Measurements from ENCODE around the gene OPTC.
"Not testable (repeated sequence)": the region's sequence is repeated elsewhere in the genome, so short reads cannot be mapped to it uniquely, and the experiment has no call there.

Gene OPTC

DNA sequence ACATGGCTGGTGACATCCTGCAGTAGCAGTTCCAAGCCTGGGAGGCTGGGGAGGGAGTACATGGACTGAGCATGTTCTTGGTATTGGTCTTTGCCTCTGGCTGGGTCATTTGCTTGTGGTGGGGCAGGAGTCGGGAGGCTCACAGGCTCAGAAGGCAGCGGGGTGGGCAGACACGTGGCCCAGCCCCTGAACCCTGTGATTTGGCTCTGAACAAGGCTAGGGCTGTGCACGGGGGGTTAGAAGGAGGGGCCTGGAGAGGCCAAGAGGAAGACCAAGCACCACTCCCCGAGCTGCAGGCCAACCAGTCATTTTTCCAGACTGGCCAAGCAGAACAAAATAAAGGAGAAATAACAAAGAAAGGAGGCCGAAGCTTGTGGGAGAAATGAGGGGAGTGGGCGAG, 28.0 kb upstream of the OPTC start:
- no peak for DNase-seq

DNA sequence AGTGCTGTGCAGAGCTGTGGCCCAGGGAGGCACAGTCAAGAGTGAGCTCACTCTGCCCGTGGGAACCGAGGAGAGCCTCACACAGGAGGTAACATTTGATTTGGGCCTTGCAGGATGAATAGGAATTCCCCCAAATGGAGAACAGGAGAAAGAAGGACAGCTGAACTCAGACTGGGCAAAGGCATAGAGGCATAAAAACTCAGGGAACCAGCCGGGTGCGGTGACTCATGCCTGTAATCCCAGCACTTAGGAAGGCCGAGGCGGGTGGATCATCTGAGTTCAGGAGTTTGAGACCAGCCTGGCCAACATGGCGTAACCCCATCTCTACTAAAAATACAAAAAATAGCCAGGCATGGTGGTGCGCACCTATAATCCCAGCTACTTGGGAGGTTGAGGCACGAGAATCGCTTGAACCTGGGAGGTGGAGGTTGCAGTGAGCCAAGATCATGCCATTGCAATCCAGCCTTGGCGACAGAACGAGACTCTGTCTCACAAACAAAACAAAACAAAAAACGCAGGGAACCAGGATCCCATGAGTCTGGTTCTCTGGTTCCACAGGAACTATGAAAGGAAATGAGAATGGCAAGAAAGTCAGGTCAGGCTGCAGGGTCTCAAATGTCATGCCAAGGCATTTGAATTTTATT, 26.9 kb upstream of the OPTC start:
- DNase-seq = not testable (repeated sequence)

DNA sequence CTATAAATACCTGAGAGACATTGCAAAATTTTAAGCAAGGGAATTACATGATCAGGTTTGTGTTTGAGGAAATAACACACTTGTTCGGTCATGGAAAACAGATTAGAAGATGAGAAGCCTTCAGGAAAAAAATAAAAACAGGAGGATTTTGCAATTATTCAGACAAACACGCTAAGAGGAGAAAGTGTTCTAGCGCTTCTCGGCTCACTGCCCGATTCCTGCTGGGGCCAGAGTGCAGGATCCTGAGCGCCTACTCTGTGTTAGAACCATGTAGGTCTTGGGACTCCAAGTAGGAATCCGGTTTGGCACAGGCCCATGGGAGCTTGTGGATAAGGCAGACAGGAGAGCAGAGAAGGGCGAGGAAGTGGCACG, 26.4 kb upstream of the OPTC start:
- no peak for DNase-seq

DNA sequence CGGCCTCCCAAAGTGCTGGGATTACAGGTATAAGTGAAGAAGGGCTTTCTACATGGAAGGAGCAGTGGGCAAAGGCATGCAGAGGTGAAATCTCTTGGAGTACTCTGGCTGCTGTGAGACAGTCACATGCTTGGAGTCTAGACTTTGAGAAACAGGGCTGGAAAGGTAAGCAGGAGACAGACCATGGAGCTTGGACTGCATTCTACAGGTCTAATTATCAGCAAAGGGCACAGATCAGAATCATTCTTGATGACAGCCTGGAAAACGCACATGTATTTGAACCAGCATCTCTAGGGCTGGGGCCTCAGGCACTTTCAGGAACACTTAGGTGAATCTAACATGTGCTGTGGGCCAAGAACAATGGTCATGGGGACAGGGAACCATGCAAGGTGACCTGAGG, 25.6 kb upstream of the OPTC start:
- DNase-seq = no peak

DNA sequence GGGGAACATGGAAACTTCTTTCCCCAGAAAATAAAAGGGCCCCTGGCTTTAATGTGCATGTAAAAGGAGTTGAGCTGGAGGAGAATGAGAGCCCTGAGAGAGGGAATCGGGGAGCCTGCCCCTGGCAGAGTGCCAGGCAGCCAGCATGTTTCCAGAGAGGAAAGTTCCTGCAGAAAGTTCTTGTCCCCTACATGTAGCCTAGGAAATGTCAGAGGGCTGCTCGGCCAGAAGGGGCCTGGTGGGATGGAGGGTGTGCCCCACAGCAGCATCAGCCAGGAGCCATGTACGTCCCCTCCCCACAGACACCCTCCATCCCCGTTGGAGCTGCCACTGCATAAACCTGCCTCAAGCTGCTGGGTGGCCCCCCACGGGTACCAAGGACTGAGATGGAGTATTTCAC, 23.7 kb upstream of the OPTC start:
- DNase-seq = no peak

DNA sequence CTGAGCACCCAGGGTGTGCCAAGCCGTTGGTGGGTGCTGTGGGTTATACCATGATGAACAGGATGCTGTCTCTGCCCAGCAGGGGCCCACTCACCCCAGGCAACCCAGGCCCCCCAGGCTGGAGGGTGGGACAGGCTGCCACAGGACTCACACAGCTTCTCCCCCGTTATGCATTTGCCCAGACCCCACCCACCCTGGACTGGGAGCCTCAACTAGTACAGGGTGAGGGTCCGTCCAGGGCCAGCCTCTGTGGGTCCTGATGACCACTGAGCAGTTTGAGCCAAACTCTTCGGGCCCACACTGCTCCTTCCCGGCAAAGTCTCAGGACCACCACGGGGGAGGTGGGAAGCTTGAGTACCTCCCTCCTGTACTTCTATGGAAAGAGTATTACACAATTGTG, 22.1 kb upstream of the OPTC start:
- DNase-seq = no peak

DNA sequence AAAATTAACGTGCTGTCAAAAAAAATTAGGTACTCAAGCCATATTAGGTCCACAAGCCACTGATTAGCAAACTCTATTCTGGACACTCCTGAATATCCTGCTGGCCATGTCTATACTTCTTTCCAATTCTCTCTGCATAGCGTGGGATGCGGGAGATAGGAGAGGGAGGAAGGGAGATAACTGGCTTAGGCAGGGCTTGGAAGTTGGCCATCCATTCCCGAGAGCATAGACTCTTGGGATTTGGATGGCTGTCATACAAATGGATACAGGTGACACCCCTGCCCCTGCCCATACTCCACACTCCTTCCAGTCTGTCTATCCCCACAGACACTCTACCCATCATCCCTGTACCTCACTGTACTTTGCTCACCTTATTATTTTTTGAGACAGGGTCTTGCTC, 20.7 kb upstream of the OPTC start:
- no peak for DNase-seq

DNA sequence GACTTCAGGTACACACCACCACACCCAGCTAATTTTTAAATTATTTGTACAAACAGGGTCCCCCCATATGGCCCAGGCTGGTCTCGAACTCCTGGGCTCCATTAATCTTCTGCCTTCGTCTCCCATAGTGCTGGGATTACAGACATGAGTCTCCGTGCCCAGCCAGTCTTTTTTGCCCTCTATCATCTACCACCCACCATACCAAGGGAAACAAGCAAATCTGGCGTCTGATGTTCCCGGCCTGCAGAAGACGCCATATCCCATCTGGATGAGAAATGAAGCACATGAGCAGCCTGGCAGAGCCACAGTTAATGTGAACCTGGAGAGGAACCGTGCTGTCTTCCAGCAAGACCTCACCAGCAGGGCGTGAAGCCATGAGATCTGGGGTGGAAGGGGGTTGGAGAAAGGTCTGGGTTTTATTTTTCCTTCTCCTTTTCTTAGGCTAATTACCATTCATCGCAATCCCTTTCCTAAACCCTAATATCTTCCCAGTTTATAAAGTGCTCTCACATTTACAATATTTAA, 20.1 kb upstream of the OPTC start:
- no peak for DNase-seq

DNA sequence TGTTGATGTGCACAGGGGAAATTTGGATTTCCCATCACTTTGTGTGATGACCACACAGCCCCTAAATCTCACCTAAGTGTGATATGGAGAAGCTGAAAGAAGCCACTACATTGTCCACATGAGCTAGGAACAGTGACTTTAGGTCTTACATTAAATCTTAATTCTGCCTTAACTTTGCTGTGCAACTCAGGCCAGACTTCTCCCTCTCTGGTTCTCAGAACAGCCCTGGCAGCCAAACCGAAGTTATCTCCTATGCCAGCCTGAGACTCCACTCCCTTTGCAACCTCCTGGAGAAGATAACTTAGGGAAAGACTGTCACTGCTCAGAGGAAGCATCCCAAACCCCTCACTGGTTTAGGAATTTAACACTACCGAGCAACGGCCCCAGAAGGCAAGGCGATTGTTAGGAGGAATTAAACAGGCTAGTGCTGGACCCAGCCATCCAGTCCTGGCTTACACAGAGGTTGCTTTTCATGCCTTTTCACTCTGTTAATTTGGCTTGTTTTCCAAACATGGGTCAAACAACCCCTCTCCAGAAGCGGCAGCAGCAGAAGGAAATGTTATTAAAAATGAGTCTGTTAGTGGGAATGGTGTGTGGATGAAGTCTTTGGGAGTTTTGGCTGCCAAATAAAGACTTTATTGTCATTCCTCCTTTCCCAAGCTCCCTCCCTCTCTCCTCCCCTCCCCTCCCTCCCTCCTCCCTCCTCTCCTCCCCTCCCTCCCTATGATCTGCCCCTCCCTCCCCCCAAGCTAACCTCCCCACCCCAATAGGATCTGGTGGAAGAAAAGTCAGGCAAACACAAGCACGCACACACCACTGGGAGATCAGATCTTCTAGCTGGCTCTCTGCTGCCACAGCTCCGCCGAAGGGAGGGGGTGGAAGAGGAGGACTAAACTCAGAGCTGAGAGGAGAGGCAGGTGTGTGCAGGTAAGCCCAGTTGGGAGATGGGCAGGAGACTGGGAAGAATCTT, 18.7 kb upstream of the OPTC start, which contains the start of gene PRELP:
PRELP (plus strand) TSS at position 795 of the 970 bp plus-strand sequence. CDS start 7,379 bp downstream, outside the sequence.
- DNase-seq = no peak

DNA sequence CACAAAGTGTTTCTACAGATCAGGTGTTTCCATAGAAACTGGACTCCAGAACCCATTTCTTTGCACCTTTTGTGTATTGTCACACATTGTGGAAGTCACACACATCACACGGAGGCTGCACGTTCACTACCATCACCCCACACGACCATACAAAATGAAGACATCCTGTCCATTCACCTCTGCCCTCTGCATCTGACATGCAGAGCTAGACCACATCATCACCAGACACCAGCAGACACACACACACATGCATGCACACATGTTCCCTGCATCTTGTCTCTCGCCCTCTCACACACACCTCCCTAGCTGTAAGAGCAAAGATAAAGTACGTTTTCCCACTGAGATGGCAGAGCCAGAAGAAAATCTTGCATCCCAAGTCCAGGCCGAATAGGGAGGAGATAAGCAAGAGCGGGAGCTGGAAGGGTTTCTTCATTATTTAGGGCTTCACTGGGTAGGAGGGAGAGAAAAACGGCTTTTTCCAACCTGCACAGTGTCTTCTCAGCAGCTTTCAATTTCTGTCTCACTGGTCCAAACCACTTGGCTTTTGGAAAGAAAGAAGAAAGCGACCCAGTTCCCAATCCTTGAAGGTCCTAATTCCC, 17.6 kb upstream of the OPTC start:
- DNase-seq = no peak

DNA sequence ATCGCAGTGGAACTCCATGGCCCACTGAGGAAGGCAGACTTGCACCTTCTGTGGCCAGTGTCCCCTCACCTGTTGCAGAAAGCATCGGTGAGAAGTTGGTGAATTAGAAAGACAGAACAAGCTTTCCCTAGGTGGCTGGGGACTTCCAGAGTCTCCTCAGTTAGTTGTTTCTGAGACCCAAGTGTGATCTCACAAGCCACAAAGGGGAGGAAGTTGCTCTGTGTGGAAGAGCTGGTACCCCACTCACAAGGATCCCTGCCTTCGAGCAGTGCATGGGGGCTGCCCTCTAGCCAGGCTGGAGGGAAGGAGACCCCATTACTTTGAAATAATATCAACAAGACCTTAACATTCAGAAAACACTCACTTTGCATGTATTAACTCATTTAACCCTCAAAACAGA, 16.2 kb upstream of the OPTC start:
- no peak for DNase-seq

DNA sequence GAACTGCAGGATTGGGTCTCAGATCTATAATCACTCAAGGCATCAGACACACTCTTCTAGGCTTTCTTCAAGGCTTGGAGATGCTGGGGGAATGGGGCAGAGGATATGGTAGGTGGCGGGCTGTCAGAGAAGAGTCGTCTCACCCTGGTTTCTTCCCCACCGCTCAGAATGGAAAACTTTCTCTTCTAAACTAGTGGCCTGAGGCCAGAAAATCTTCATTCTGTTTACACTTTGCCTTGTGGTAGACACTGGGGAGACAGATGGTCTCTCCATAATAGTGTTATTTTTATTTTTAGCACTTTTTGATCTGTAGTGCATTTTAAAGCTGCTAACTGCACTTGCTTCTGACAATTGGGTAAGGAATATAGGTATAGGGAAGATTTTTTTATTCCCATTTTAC, 15.7 kb upstream of the OPTC start:
- no peak for DNase-seq

DNA sequence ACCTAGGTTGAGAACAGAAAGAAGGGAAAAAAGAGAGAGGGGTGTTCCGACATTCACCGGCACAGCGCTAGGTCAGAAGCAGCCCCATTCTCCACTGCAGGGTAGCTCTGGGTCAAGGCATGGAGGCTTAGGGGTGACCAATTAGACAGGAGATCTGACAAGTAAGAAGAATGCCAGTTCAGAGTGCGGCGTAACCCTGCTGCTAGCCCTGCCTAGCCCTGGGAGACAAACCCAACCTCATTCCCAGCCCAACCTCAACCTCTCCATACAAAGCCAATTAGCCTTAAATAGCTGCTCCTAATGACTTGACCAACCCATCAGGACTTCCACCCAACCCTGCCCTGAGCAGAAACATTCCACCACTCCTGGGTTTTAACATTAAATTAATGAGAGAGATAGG, 15.0 kb upstream of the OPTC start:
- no peak for DNase-seq

DNA sequence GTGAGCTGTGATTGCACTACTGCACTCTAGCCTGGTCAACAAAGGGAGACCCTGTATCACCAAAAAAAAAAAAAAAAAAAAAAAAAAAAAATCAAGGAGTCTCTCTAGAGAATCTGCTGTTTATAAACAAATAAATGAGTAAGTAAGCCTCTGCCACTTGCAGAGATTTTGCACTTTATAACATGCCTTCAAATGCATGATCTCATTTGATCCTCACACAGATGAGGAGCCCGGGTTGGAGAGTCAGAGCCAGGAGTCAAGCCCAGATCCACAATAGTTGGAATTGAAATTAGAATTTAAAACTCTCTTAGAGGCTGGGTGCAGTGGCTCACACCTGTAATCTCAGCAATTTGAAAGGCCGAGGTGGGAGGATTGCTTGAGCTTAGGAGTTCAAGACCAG, 14.3 kb upstream of the OPTC start:
- DNase-seq = no peak

DNA sequence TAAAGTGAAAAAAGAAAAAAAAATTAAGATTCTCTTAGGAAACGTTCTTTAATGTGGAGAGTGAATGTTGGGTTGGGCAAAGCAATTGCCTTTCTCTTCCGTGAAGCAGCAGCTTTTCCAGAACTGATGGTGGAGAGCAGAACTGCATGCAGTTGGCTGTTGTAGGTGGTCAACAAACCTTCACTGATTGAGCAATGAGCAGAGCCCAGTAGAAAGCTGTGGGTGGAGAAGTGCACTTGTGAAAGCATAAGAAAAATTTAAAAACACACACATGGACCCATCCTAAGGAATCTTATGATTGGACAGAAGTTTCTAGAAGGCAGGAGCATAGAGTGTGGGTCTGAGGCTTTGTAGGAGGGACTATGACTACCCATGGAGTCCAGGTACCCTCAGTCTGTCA, 13.9 kb upstream of the OPTC start:
- DNase-seq = no peak

DNA sequence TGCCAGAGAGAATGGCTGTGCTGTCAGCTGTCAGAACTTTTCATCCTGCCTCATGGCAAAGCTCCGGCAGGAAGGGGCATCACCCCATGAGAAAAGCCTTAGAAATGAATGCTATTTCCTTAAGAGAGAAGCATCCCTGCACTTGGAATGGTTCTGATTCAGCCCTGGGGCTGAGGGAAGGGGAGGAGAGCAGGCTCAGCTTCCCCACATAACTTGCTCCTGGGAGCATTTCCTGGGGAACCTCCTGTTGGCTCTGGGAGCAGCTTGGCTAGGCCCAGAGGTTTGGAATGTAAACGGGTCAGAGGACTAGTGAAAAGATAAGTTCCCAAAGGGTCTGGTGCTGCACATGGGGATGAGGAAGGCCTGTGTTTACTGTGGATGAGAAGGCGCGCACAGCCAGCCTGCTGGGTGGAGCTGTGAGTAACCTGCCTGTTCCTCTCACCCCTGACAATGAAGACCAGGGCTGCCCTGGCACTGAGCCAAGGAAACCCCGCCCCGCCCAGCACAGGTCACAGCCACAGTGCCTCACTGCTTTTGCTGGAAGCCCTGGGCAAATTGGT, 13.3 kb upstream of the OPTC start:
- peak in 2 of 4 experiments; percentile 4 to 27 for DNase-seq

DNA sequence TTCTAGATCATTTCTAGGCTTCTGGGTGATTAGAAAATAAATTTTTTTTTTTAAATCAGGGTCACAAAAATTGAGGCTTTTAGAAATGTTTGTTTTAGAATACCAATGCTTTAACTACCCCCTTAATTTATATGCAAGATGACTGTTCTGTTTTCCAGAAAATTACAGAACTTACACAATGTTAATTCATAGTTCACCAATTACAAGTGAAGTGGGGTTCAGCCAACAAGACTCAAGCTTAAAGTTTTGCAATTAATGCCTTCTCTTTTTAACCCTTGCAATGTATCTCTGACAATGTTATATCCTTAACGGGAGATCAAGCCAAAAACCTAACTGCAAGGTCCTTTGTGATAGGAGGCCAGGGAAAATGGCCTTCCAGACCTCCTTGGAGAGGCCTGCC, 12.8 kb upstream of the OPTC start:
- no peak for DNase-seq

DNA sequence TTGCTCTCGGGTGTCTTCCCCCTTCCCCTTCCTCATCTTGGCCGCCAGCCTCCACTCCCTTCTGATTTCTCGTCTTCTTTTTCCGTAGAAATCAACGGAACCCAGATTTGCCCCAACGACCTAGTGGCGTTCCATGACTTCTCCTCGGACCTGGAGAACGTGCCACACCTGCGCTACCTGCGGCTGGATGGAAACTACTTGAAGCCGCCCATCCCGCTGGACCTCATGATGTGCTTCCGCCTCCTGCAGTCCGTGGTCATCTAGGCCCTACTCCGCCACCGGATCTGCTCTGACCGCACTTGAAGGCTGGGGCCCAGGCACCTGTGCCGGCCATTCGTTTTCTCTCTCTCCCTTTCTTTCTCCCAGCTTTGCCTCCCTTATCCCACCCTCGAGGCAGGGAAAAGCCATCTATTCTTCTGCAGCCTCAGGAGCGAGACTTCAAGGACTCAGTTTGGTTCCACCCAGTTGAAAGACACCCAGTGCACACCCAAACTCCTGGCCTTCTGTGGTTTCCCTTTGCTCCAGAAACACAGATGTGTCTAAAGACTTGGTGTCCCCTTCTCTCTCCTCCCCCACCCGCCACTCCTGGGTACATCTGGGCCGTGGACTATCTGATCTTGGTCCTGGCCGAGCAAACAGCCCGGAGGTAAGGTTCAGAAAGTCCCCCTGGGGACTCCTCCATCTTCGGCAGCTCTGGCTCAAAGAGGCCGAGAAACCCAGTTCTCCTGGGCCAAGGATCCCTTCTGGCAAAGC, 7.2 kb upstream of the OPTC start:
- no peak for DNase-seq

DNA sequence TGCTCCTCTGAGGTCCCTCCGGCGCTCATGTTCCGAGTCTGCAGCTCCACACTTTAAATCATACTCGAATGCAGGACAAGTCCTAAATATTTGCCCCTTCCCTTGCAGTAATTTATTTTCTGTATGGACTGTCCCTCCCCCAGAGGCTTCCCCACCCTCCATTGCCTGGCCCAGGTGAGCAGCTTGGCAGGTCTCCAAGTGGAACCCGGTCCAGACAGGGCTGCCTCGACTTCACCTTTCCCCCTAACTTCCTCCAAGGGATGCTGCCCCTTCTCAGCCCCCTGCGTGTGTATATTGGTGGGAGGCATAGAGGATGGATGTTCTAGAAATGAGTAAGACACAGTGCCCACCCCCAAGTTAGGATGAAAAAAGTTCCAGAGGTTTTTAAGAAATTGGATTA, 5.4 kb upstream of the OPTC start:
- no peak for DNase-seq

DNA sequence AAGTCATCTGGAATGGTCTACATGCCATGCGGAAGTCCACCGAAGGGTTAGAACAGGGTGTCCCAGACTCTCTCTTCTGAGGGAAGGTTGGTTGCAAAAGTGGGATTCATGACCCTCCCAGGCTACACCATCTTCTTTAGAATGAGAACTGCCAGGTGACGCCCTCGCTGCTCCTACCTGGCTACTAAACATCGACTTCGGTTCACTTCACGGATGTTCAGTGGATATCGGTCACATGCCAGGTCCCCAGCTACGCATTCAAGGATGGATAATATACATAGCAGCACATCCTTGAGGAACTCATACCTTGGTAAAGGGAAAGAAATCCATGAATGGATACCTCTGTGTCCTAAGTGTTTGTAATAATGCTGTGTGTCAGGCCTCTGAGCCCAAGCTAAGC, 3.3 kb upstream of the OPTC start:
- DNase-seq = no peak

DNA sequence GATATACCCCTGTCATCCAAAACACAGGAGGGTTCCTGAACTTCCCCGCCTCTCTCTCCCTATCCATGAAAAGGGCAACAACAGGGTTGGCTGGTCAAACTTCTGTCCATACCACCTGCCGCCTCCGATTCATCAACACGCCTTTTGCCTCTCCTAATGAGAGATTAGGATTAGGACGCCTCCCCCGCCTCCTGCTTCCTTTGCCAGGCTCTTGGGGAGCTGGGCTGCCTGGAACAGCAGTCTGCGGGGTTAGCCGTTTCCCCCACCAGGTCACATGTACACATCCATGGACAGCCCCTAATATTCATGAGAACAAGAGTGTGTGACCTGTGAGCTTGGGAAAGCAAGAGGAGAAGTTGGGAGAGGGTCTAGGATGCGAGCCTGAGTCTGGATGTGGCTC, 2.3 kb upstream of the OPTC start:
- DNase-seq = no peak

DNA sequence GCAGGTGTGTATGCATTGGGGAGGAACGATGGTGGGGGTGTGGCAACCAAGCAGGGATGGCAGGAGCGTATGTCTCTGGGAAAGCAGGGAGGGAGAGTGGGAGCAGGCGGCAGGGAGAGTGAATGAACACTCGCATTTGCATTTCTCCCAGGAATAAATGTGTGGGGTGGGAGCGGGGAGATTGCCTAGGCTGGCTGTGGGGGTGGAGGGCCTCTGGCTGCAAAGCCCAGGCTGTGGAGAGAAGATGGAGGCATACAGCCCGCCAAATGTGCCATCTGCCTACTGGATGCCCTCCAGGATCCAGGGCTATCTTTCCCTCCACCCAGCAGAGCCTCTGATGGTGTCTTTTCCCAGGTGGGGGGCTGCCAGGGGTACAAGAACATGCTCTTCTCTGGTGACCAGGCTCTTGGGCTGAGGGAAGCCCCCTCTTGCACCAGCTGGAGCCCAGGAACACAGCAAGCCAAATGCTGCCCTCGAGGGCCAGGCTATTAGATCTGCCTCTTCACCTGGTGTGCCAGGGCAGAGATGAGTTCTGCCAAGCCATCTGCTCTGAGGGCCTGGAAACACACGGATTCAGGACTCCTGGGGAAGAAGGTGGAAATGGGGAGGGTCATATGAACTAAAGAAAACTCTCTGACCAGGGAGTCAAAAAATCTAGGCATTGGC, 1.7 kb upstream of the OPTC start:
- no peak for DNase-seq

Data from activated naive CD4-positive, alpha-beta T cell (primary cell).